ENCODE results near the gene ECHDC3. TPM values are rescaled to one million over a fixed set of nuclear protein-coding genes. Genes with fewer than 3 reads are reported as not detected.

The ECHDC3 gene
- total and polyA plus RNA-seq, 2 of the 4 experiments (the other 2 are of a cell fraction): 4.3 to 5.0 TPM

DNA sequence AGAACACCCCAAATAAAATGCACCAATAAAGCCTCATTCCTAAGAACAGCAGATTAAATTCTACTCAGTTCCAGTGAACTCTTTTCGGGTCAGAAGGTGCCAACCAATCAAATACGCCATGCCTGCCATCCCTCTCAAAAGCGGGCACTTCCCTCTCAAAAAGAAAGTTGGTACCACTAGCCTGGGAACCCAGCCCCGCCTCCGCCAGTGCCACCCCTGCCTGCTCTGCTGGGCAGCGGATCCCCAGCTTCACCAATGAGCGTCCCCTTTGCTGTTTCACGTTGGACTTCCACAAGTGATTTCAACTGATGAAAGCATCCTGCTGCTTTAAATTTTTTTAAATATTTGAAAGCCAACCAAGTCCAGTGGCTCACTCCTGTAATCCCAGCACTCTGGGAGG is 47.8 kb downstream of the ECHDC3 start:
- TF ChIP-seq MAZ (IDR thresholded peaks at IDR 0.05; ENCODE audit: borderline replicate concordance, low read depth, low read length) (no peak), SMC3 (IDR thresholded peaks at IDR 0.05; ENCODE audit: low read depth, low read length) (no peak), CEBPB (IDR thresholded peaks at IDR 0.05; ENCODE audit: low read depth, low read length) (no peak), BHLHE40 (IDR thresholded peaks at IDR 0.05; ENCODE audit: low read depth, low read length) (no peak), POLR2A (IDR thresholded peaks at IDR 0.05; ENCODE audit: low read depth, low read length) (no peak), RFX5 (IDR thresholded peaks at IDR 0.05; ENCODE audit: low read depth, low read length) (no peak), RCOR1 (IDR thresholded peaks at IDR 0.05; ENCODE audit: insufficient replicate concordance, low read length) (no peak), NFE2L2 (IDR thresholded peaks at IDR 0.05; ENCODE audit: low read depth, low read length) (no peak), FOS (IDR thresholded peaks at IDR 0.05; ENCODE audit: low read depth, low read length) (no peak), MAFK (IDR thresholded peaks at IDR 0.05; ENCODE audit: low read depth, low read length) (no peak), MXI1 (IDR thresholded peaks at IDR 0.05; ENCODE audit: borderline replicate concordance, low read depth, low read length) (no peak), RAD21 (IDR thresholded peaks at IDR 0.05; ENCODE audit: low read length) (no peak), CHD1 (IDR thresholded peaks at IDR 0.05; ENCODE audit: low read depth, low read length) (no peak)
- TF ChIP-seq, protein P1, sequence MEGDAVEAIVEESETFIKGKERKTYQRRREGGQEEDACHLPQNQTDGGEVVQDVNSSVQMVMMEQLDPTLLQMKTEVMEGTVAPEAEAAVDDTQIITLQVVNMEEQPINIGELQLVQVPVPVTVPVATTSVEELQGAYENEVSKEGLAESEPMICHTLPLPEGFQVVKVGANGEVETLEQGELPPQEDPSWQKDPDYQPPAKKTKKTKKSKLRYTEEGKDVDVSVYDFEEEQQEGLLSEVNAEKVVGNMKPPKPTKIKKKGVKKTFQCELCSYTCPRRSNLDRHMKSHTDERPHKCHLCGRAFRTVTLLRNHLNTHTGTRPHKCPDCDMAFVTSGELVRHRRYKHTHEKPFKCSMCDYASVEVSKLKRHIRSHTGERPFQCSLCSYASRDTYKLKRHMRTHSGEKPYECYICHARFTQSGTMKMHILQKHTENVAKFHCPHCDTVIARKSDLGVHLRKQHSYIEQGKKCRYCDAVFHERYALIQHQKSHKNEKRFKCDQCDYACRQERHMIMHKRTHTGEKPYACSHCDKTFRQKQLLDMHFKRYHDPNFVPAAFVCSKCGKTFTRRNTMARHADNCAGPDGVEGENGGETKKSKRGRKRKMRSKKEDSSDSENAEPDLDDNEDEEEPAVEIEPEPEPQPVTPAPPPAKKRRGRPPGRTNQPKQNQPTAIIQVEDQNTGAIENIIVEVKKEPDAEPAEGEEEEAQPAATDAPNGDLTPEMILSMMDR (conservative IDR thresholded peaks at IDR 0.05; ENCODE audit: low read depth, low read length): no peak
- TF ChIP-seq, protein P2, sequence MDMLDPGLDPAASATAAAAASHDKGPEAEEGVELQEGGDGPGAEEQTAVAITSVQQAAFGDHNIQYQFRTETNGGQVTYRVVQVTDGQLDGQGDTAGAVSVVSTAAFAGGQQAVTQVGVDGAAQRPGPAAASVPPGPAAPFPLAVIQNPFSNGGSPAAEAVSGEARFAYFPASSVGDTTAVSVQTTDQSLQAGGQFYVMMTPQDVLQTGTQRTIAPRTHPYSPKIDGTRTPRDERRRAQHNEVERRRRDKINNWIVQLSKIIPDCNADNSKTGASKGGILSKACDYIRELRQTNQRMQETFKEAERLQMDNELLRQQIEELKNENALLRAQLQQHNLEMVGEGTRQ (IDR thresholded peaks at IDR 0.05; ENCODE audit: low read depth, low read length): no peak
- TF ChIP-seq, protein P3, sequence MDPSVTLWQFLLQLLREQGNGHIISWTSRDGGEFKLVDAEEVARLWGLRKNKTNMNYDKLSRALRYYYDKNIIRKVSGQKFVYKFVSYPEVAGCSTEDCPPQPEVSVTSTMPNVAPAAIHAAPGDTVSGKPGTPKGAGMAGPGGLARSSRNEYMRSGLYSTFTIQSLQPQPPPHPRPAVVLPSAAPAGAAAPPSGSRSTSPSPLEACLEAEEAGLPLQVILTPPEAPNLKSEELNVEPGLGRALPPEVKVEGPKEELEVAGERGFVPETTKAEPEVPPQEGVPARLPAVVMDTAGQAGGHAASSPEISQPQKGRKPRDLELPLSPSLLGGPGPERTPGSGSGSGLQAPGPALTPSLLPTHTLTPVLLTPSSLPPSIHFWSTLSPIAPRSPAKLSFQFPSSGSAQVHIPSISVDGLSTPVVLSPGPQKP (IDR thresholded peaks at IDR 0.05; ENCODE audit: borderline replicate concordance, low read depth, low read length): no peak
- Histone ChIP-seq H3K23ac (ENCODE audit: low read depth, low read length) (no peak overlapping the region), H3K4me2 (ENCODE audit: low read depth, low read length) (no peak overlapping the region), H3K56ac (ENCODE audit: extremely low read depth, insufficient read depth, low read length) (no peak overlapping the region), H2AK9ac (replicated peaks; ENCODE audit: low read depth, low read length, poor library complexity) (no peak overlapping the region), H4K8ac (ENCODE audit: low read depth in 2 of 2, low read length in 2 of 2) (no peak overlapping the region), H3K14ac (replicated peaks; ENCODE audit: low read depth, low read length) (no peak overlapping the region), H3K9me1 (ENCODE audit: insufficient read depth, low read length) (peaks cover 5% of the 10 kb centered on the region; the same call in 1 of the 2 replicates), H2BK15ac (ENCODE audit: low read depth, low read length) (no peak overlapping the region), H3K27me3 (ENCODE audit: control insufficient read depth, insufficient read depth, low read length) (peaks cover 10% of the 10 kb centered on the region), H2AK5ac (ENCODE audit: low read depth, low read length) (no peak overlapping the region), H4K20me1 (ENCODE audit: insufficient read depth, low read length) (no peaks in the 10 kb centered on the region), H2AFZ (replicated peaks; ENCODE audit: low read length, poor library complexity) (no peak overlapping the region), H3K4ac (ENCODE audit: low read depth, low read length) (no peak overlapping the region), H3K36me3 (ENCODE audit: control insufficient read depth, insufficient read depth, low read length) (no peaks in the 10 kb centered on the region), H3K18ac (ENCODE audit: low read depth, low read length) (no peak overlapping the region), H3K9me3 (ENCODE audit: control insufficient read depth, insufficient read depth, low read length) (no peaks in the 10 kb centered on the region), H3K27ac (ENCODE audit: insufficient read depth, low read length) (no peak overlapping the region), H2BK5ac (ENCODE audit: low read depth, low read length, poor library complexity, severe bottlenecking) (no peak overlapping the region), H4K91ac (ENCODE audit: insufficient read depth, low read depth, low read length) (no peak overlapping the region), H3K4me1 (ENCODE audit: control insufficient read depth, insufficient read depth, low read length) (peaks cover 7% of the 10 kb centered on the region), H3K4me3 (ENCODE audit: insufficient read depth, low read depth, low read length) (no peak overlapping the region), H3K79me1 (ENCODE audit: low read depth in 1 of 2, low read length in 2 of 2) (no peaks in the 10 kb centered on the region), H2BK20ac (ENCODE audit: low read depth, low read length) (no peak overlapping the region), H4K5ac (ENCODE audit: low read depth, low read length) (no peak overlapping the region), H3K9ac (ENCODE audit: low read depth, low read length) (no peak overlapping the region), H2BK120ac (ENCODE audit: low read depth, low read length) (no peak overlapping the region)
- ChIA-PET CTCF (no interaction called here), POLR2A (ENCODE audit: unreplicated experiment) (no interaction called here)
- WGBS, 2 experiments (ENCODE audit: extremely low coverage in 2 of 2, insufficient read length in 1 of 2): 87% methylated on average over 6 of the region's 8 CpGs; no CpG with 5 or more reads in 1 of the 2 experiments
- dilution Hi-C loops (cut with HindIII; ENCODE audit: low sequenced_read_pairs, unreplicated experiment): no loop called here
- ATAC-seq (ENCODE audit: low read depth) (no peak), DNase-seq (no peak)
- intact Hi-C loops (cut with micrococcal nuclease): loop anchor here (5.0 kb wide), 1 partner anchor 32 kb away; the partner anchor contains the start of gene PROSER2
- in situ Hi-C loops (cut with MboI; ENCODE audit: low sequenced_read_pairs): loop anchor here (5.0 kb wide), 1 partner anchor 197 kb away; no protein-coding TSS in a partner anchor
- no TSS peak for BruUV-seq (replicated peaks)

All from IMR-90 (cell line).